Keratinocyte (primary cell): Measurements from ENCODE around the gene GLIS2.

ENCODE experiments used
- CTCF ChIP-seq, 3 experiments: IDR thresholded peaks in 1 of 3; conservative IDR thresholded peaks in 1 of 3; optimal IDR thresholded peaks in 1 of 3; 2 replicates in 2 of 3; 3 replicates in 1 of 3; pipeline versions ENCODE3 to v1.5.1; 2011; ENCODE audit warnings: low read length in 3 of 3, mild to moderate bottlenecking in 3 of 3, moderate library complexity in 2 of 3, control low read depth in 1 of 3, inconsistent platforms in 1 of 3; ENCODE audit not compliant: insufficient read depth in 2 of 3; ENCODE audit errors: extremely low read depth in 1 of 3
- EZH2 ChIP-seq: IDR thresholded peaks from one replicate; pipeline ENCODE4 v1.6.1; 2012; ENCODE audit warnings: inconsistent platforms, mild to moderate bottlenecking, low read length, moderate library complexity

DNA sequence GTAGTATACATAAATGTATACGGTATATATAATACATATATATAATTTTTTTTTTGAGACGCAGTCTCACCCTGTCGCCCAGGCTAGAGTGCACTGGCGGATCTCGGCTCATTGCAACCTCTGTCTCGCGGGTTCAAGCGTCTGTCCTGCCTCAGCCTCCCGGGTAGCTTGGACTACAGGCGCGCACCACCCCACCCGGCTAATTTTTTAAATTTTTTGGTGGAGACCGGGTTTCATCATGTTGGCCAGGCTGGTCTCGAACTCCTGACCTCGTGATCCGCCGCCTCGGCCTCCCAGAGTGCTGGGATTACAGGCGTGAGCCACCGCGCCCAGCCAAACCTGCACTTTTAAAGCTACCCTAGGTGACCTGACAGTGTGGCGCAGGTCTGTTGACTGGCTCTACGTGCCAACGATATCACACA, 34.5 kb downstream of the GLIS2 start:
- TF ChIP-seq EZH2 = no peak
- no peak for TF ChIP-seq CTCF (optimal IDR thresholded peaks at IDR 0.05 in 1 of 3, IDR thresholded peaks at IDR 0.05 in 1 of 3, conservative IDR thresholded peaks at IDR 0.05 in 1 of 3; ENCODE audit: extremely low read depth in 1 of 3, insufficient read depth in 2 of 3, low read length in 3 of 3)
